SK-N-SH treated with all-trans-retinoic acid at 6 μM for 48 hours (cell line): Measurements from ENCODE around the gene FDXR.

Experiments used
- ESRRG ChIP-seq: fragments of 250-450 bp; sonication (Bioruptor Pico); IDR thresholded peaks from 2 replicates; pipeline ENCODE4 v1.6.1; 2021; ENCODE audit warnings: mild to moderate bottlenecking
- PATZ1 ChIP-seq: fragments of 250-450 bp; sonication (Bioruptor Pico); IDR thresholded peaks from 2 replicates; pipeline ENCODE4 v1.8.0; 2020; ENCODE audit warnings: mild to moderate bottlenecking, moderate library complexity, borderline replicate concordance
- PPARA ChIP-seq: fragments of 250-450 bp; sonication (Bioruptor Pico); IDR thresholded peaks from 2 replicates; pipeline ENCODE4 v1.5.0; 2020; ENCODE audit warnings: mild to moderate bottlenecking, borderline replicate concordance
- RARB ChIP-seq: fragments of 250-450 bp; sonication (Bioruptor Pico); IDR thresholded peaks from 2 replicates; pipeline ENCODE4 v1.8.0; 2021; ENCODE audit warnings: mild to moderate bottlenecking, moderate library complexity
- TOX ChIP-seq: fragments of 250-450 bp; sonication (Bioruptor Pico); IDR thresholded peaks from 2 replicates; pipeline ENCODE4 v1.8.0; 2021; ENCODE audit warnings: mild to moderate bottlenecking, moderate library complexity, borderline replicate concordance

- TF ChIP-seq TOX (CRISPR knock-in tag) (no peak), PPARA (no peak), RARB (CRISPR knock-in tag) (no peak), PATZ1 (CRISPR knock-in tag) (no peak), ESRRG (CRISPR knock-in tag) (no peak)
These were observed 49.8 kb downstream of the FDXR start for GRCh38 chr17:74822939-74823367.
